GM18505 (cell line): ENCODE measurements around the gene SERPINB11.
"Not testable (repeated sequence)": the region's sequence is repeated elsewhere in the genome, so short reads cannot be mapped to it uniquely, and the experiment has no call there.

ENCODE experiments used
- ATAC-seq: cut with Tn5 transposase; IDR thresholded peaks from one replicate; pipeline ENCODE4 v1.9.1; 2021; ENCODE audit not compliant: unreplicated experiment
- POLR2A ChIP-seq: IDR thresholded peaks from 4 replicates; pipeline ENCODE4 v1.6.1; 2011; ENCODE audit warnings: borderline replicate concordance; ENCODE audit not compliant: insufficient read depth, insufficient read length; ENCODE audit errors: extremely low read depth

The SERPINB11 gene

DNA sequence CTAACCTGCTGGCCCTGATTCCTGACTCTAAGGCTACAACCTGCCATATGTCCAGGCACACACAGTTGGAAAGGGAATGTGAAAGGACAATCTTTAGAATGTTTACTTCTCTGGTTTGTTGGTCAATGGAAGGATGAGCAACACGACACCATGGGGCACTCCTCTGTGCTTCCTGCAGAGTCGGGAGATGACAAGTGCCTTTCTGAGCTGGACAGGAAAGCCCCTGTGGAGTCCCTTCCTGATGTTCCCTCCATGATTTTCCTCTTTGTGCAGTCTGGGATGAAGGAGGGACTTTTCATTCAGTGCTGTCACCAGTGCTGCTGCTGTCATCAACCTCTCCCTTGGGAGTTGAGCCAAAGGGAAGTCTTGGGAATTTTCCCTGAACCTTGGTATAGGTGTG, 49.9 kb downstream of the SERPINB11 start:
- no peak for TF ChIP-seq POLR2A
- no peak for ATAC-seq

GRCh38 chr18:63753676-63754075, 50.9 kb downstream of the SERPINB11 start:
- no peak for TF ChIP-seq POLR2A

GRCh38 chr18:63757541-63757940, 54.8 kb downstream of the SERPINB11 start:
- ATAC-seq, result no peak
- TF ChIP-seq POLR2A, result no peak

More at GRCh38 chr18:63753676-63754075, 50.9 kb downstream of the SERPINB11 start:
- ATAC-seq, result no peak

DNA sequence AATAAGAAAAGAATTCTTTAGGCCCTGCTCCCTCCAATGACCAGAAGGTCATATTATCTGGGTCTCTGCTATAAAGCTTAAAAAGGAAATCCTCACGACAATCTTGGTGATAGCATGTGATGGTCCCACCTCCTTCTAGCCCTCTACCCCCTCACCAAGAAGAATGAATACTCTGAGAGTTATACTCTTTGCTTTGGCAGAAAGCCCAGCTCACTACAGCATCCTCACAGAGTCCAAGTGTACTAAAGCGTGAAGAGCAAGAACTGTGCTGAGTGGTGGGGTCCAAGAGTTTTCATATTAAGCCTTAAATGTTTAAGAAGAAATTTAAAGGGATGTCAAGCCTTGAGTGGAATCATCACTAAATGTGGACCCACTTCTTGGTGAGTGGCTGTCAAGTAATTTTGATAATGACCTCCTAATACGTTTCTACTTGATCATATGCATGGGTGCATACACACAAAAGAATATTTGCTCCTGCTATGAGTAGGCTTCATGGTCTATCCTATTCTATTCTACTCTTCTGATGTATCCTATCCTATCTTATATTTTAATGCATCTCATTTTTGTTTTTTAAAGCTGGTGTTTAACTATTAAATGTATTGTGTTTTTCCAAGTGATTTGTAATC, 56.0 kb downstream of the SERPINB11 start:
- ATAC-seq, result no peak
- TF ChIP-seq POLR2A, result no peak

DNA sequence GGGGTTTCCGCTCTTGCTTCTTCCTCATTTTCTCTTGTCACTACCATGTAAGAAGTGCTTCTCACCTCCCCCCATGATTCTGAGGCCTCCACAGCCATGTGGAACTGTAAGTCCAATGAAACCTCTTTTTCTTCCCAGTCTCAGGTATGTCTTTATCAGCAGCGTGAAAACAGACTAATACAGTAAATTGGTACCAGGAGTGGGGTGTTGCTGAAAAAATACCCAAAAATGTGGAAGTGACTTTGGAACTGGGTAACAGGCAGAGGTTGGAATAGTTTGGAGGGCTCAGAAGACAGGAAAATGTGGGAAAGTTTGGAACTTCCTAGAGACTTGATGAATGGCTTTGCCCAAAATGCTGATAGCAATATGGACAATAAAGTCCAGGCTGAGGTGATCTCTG, 57.0 kb downstream of the SERPINB11 start:
- not testable (repeated sequence) for ATAC-seq

- no peak for ATAC-seq
- TF ChIP-seq POLR2A, result no peak
These were observed 59.8 kb downstream of the SERPINB11 start for GRCh38 chr18:63762518-63762917.

- no peak for TF ChIP-seq POLR2A
- ATAC-seq, result no peak
These were observed 61.3 kb downstream of the SERPINB11 start for GRCh38 chr18:63763831-63764600.

DNA sequence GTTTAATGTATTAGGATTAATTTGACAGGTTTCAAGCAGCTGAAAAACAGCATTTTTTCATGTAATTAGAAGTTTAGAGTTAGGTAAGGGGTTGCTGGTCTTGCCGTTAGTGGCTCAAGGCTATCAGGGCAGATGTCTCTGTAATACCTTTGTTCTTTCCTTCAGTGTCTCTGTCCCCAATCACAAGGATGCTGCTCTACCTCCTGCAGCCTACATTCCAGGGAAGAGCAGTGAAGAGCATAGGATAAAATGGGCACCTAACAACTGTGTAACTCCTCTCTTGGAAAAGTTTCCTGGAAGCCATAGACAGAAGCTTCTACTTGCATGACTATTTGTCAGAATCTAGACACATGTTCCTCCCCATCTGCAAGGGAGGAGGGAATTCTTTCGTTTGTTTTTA, 63.1 kb downstream of the SERPINB11 start:
- TF ChIP-seq POLR2A, result no peak
- ATAC-seq, result no peak
